Activated T-cell treated with anti-CD3 and anti-CD28 coated beads, Interleukin-2, amount 50 U/mL, for 48 hours (primary cell): ENCODE results near the gene LALBA.
"Not testable (repeated sequence)": the region's sequence is repeated elsewhere in the genome, so short reads cannot be mapped to it uniquely, and the experiment has no call there.

ENCODE experiments used
- DNase-seq, 2 experiments: peaks; one replicate each; pipeline ENCODE4 v3.0.0-alpha.2; 2020

Gene LALBA

DNA sequence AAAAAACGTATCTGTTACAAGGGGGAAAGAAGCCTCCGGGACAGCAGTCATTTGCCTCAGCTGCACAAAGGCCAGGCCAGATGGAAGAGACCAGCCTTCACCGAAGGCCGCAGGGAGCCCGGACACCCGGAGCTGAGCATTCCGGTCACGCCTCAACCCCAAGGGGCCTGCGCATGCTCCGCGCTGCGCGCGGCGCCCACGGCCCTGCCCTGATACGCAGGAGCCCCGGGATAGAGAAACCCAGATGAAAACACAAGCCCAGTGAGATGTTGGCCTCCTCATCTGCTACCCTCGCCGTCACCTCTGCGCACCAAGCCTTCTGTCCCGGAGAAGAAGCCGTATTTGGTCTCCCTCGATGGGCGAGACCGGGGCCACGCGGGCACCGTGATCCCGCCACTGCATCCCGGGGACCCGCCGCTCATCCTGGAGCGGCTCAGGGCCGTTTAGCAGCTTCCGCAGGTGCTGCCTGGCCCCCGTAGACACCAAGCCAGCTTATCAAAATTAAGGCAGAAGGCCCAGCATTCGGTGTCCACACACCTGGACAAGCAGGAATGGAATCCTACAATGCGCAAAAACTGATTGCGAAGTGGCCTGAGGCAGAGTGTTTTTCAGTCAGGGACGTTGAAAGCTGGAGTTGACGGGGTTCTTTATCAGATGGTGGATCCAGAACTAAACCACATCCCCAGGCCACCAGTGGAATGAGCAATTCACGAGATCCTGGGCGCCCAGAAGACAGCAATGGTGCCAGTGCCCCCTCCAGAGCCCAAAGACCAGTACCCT, 41.8 kb downstream of the LALBA start:
- DNase-seq = no peak

- no peak for DNase-seq
Observed at GRCh38 chr12:48525332-48525731, 44.5 kb downstream of the LALBA start, which contains the start of gene OR8S1. Gene OR8S1 (plus strand): TSS chr12:48525632. CDS start chr12:48525632, 0 bp downstream.

DNA sequence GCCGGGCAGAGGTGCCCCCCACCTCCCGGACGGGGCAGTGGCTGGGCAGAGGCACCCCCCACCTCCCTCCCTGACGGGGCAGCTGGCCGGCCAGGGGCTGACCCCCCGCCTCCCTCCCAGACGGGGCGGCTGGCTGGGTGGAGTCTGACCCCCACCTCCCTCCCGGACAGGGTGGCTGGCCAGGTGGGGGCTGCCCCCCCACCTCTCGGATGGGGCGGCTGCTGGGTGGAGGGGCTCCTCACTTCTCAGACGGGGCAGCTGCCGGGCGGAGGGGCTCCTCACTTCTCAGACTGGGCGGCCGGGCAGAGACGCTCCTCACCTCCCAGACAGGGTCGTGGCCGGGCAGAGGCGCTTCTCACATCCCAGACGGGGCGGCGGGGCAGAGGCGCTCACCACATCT, 49.5 kb downstream of the LALBA start:
- not testable (repeated sequence) for DNase-seq
